DOHH2 (cell line): ENCODE measurements around the gene ANO9.

ENCODE experiments used
- H3F3A ChIP-seq: fragments of 200-600 bp; sonication (generic), shearing (Covaris generic); 2 replicates; pipeline ENCODE4 v1.6.0; 2016; ENCODE audit warnings: antibody characterized with exemption, mild to moderate bottlenecking; ENCODE audit not compliant: control insufficient read depth, insufficient read depth
- H3K27ac ChIP-seq: fragments of 200-600 bp; sonication (generic); 2 replicates; pipeline ENCODE4 v1.5.1; 2014; ENCODE audit warnings: low read depth, mild to moderate bottlenecking, low read length, moderate library complexity
- H3K27me3 ChIP-seq: fragments of 200-600 bp; sonication (generic); 2 replicates; pipeline ENCODE4 v1.6.1; 2014; ENCODE audit warnings: mild to moderate bottlenecking, low read length, mixed read lengths; ENCODE audit not compliant: control insufficient read depth
- H3K36me3 ChIP-seq: fragments of 200-600 bp; sonication (generic); 2 replicates; pipeline ENCODE4 v1.6.1; 2014; ENCODE audit warnings: mild to moderate bottlenecking, low read length, moderate library complexity, mixed read lengths; ENCODE audit not compliant: control insufficient read depth
- H3K4me1 ChIP-seq: fragments of 200-600 bp; sonication (generic); 2 replicates; pipeline ENCODE4 v1.6.1; 2014; ENCODE audit warnings: mild to moderate bottlenecking, low read length, mixed read lengths; ENCODE audit not compliant: control insufficient read depth
- H3K4me2 ChIP-seq: fragments of 200-600 bp; sonication (generic); 2 replicates; pipeline ENCODE4 v1.6.0; 2014; ENCODE audit warnings: mild to moderate bottlenecking, low read length, moderate library complexity
- H3K4me3 ChIP-seq: fragments of 200-600 bp; sonication (generic); 2 replicates; pipeline ENCODE4 v1.5.1; 2014; ENCODE audit warnings: mild to moderate bottlenecking, low read length, mixed read lengths
- H3K79me2 ChIP-seq: fragments of 200-600 bp; sonication (generic); 2 replicates; pipeline ENCODE4 v1.6.1; 2014; ENCODE audit warnings: mild to moderate bottlenecking, low read length, mixed read lengths; ENCODE audit not compliant: control insufficient read depth
- H3K9me2 ChIP-seq: fragments of 200-600 bp; sonication (generic); replicated peaks from 2 replicates; pipeline ENCODE4 v1.6.1; 2014; ENCODE audit warnings: mild to moderate bottlenecking, low read length, mixed read lengths; ENCODE audit not compliant: control insufficient read depth
- H3K9me3 ChIP-seq: fragments of 200-600 bp; sonication (generic); 2 replicates; pipeline ENCODE4 v1.6.1; 2014; ENCODE audit warnings: antibody characterized with exemption, low read length, mixed read lengths; ENCODE audit not compliant: control insufficient read depth, insufficient read depth
- H4K20me1 ChIP-seq: fragments of 200-600 bp; sonication (generic); 2 replicates; pipeline ENCODE4 v1.6.0; 2014; ENCODE audit warnings: low read depth, mild to moderate bottlenecking, antibody characterized with exemption, low read length, moderate library complexity; ENCODE audit not compliant: control insufficient read depth, insufficient read depth
- EZH2phosphoT487 ChIP-seq: fragments of 200-600 bp; sonication (generic); IDR thresholded peaks from 2 replicates; pipeline ENCODE4 v1.6.1; 2017; ENCODE audit warnings: borderline replicate concordance, mild to moderate bottlenecking, antibody characterized with exemption, low read length, moderate library complexity, mixed read lengths
- TF ChIP-seq, protein P1 (sequence below): fragments of 200-600 bp; sonication (generic); IDR thresholded peaks from one replicate; pipeline ENCODE4 v1.5.1; 2014; ENCODE audit warnings: antibody characterized with exemption, mild to moderate bottlenecking, low read depth, low read length; ENCODE audit not compliant: poor library complexity, severe bottlenecking

The ANO9 gene

DNA sequence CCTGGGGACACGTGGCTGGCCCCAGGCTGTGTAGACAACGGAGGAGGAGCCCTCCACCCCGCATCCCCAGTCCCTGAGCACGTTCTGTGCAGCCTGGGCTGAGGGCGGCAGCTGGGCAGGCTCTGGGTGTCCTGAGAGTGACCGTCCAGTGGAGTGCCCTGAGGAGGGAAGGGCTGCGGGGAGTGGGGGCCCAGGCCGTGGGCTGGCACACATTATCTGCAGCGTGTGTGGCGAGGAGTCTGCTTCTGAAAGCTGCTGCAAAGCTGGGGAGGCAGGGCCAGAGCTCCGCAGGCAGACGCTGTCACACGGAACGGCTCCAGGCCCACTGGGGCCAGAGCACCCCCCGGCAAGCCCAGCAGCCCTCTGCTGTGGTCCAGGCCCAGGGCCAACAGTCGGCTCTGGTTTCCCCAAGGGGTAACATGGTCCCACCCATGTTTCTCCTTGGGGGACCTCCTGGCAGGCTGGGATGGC is 835 bp upstream of the ANO9 start:
- Histone ChIP-seq H3F3A (peaks cover 3% of the 10 kb centered on the region; the same call in 1 of the 2 replicates), H3K27ac (no peak overlapping the region), H3K4me3 (no peak overlapping the region), H3K4me2 (no peak overlapping the region), H3K9me3 (no peaks in the 10 kb centered on the region), H3K79me2 (no peaks in the 10 kb centered on the region), H3K27me3 (no peaks in the 10 kb centered on the region; the same call in 1 of the 2 replicates), H4K20me1 (no peaks in the 10 kb centered on the region), H3K4me1 (peaks cover 13% of the 10 kb centered on the region), H3K9me2 (no peaks in the 10 kb centered on the region), H3K36me3 (no peaks in the 10 kb centered on the region)
- TF ChIP-seq, protein P1, sequence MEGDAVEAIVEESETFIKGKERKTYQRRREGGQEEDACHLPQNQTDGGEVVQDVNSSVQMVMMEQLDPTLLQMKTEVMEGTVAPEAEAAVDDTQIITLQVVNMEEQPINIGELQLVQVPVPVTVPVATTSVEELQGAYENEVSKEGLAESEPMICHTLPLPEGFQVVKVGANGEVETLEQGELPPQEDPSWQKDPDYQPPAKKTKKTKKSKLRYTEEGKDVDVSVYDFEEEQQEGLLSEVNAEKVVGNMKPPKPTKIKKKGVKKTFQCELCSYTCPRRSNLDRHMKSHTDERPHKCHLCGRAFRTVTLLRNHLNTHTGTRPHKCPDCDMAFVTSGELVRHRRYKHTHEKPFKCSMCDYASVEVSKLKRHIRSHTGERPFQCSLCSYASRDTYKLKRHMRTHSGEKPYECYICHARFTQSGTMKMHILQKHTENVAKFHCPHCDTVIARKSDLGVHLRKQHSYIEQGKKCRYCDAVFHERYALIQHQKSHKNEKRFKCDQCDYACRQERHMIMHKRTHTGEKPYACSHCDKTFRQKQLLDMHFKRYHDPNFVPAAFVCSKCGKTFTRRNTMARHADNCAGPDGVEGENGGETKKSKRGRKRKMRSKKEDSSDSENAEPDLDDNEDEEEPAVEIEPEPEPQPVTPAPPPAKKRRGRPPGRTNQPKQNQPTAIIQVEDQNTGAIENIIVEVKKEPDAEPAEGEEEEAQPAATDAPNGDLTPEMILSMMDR = no peak
- no peak for TF ChIP-seq EZH2phosphoT487

GRCh38 chr11:441043-441417 is 781 bp downstream of the ANO9 start:
- no peaks in the 10 kb centered on the region for H4K20me1 ChIP-seq
- H3K9me3 ChIP-seq = no peaks in the 10 kb centered on the region
- H3K9me2 ChIP-seq = no peaks in the 10 kb centered on the region
- H3K36me3 ChIP-seq = no peaks in the 10 kb centered on the region
- peaks cover 11% of the 10 kb centered on the region for H3K4me1 ChIP-seq
- H3K79me2 ChIP-seq = no peaks in the 10 kb centered on the region
- H3K4me3 ChIP-seq = peak overlapping the region; percentile 72
- H3K4me2 ChIP-seq = peak overlapping the region; percentile 83
- TF ChIP-seq EZH2phosphoT487 = no peak
- H3F3A ChIP-seq = peaks cover 3% of the 10 kb centered on the region; the same call in 1 of the 2 replicates
- no peak overlapping the region for H3K27ac ChIP-seq
- H3K27me3 ChIP-seq = no peaks in the 10 kb centered on the region

DNA sequence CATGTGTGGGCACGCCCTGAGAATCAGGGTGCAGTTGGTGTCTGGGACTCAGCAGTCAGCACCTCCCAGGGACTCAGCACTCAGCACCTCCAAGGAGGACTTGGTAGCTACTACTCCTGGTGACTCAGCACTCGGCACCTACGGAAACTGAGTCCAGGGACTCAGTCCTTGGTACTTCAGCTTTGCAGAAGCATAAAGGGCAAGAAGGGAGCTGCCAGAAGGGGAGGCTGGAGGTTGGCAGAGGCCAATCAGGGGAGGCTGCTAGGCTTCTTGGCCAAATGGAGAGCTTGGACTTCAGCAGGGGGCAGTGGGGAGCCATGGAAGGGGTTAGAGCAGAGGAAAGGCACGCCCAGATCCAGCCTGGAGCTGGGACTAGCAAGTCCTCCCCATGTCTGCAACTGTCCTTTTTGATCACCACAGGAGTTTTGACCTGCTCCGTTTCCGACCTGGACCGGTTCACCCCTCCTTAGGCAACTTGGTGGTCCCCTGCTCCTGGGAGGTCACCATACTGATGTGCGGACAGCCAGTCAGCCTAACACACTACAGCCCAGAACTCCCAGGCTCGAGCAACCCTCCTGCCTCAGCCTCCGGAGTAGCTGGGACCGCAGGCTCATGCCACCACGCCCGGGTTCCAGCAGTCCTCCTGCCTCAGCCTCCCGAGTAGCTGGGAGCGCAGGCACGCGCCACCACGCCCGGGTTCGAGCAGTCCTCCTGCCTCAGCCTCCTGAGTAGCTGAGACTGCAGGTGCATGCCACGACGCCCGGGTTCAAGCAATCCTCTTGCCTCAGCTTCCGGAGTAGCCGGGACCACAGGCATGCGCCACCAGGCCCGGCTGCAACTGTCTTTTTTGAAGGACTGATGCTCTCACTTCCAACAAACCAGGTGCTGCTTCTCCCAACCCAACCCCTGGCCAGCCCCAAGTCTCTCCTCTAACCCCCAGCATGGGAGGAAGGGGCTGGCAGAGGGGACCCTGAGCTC is 1.5 kb downstream of the ANO9 start:
- no peaks in the 10 kb centered on the region for H3K79me2 ChIP-seq
- no peaks in the 10 kb centered on the region for H3K27me3 ChIP-seq
- H3K4me1 ChIP-seq = peaks cover 11% of the 10 kb centered on the region
- no peak for TF ChIP-seq EZH2phosphoT487
- TF ChIP-seq, protein P1 = peak; percentile 25
- H3K9me3 ChIP-seq = no peaks in the 10 kb centered on the region
- no peak overlapping the region; the same call in 1 of the 2 replicates for H3K4me2 ChIP-seq
- H4K20me1 ChIP-seq = no peaks in the 10 kb centered on the region
- H3K27ac ChIP-seq = no peak overlapping the region
- no peaks in the 10 kb centered on the region; the same call in 1 of the 2 replicates for H3F3A ChIP-seq
- H3K4me3 ChIP-seq = no peak overlapping the region
- no peaks in the 10 kb centered on the region for H3K9me2 ChIP-seq
- H3K36me3 ChIP-seq = no peaks in the 10 kb centered on the region
